Mucosa of descending colon (tissue), 3 donors: ENCODE data around the gene SGF29. TPM values are rescaled to one million over a fixed set of nuclear protein-coding genes. Genes with fewer than 3 reads are reported as not detected.
"Not testable (repeated sequence)": the region's sequence is repeated elsewhere in the genome, so short reads cannot be mapped to it uniquely, and the experiment has no call there.

Source experiments
- ATAC-seq: fragments of 200-7000 bp; cut with Tn5 transposase; one replicate; pipeline ENCODE4 v1.9.1; 2020; ENCODE audit warnings: mild to moderate bottlenecking, moderate library complexity
- DNase-seq, 3 donors: peaks; one replicate each; pipeline ENCODE4 v3.0.0-alpha.2; 2020
- H3K36me3 ChIP-seq: fragments of 200-600 bp; one replicate; pipeline ENCODE4 v1.8.0; 2021; ENCODE audit warnings: low read depth, mild to moderate bottlenecking
- H3K4me1 ChIP-seq: fragments of 200-600 bp; one replicate; pipeline ENCODE4 v1.8.0; 2021; ENCODE audit warnings: low read depth, mild to moderate bottlenecking
- H3K4me3 ChIP-seq: fragments of 200-600 bp; one replicate; pipeline ENCODE4 v1.8.0; 2021; ENCODE audit warnings: mild to moderate bottlenecking
- H3K9me3 ChIP-seq: fragments of 200-600 bp; one replicate; pipeline ENCODE4 v1.8.0; 2021; ENCODE audit warnings: mild to moderate bottlenecking
- CTCF ChIP-seq: fragments of 200-600 bp; IDR thresholded peaks from one replicate; pipeline ENCODE4 v1.8.0; 2022; ENCODE audit warnings: antibody characterized with exemption, mild to moderate bottlenecking
- intact Hi-C, 2 donors: fragments of 100-400 bp; cut with DNase I in 1 of 2; cut with micrococcal nuclease in 1 of 2; formaldehyde crosslinking; loops; one replicate each; pipeline versions ENCODE4 v1.11.0 to v1.11.1; 2022; cut with DNase I, micrococcal nuclease
- total RNA-seq, 3 donors: library from RNA; stranded (reverse); fragmentation: NEBNext Ultra II Directional in 2 of 3; extraction: Animal tissue kit (Norgen Biotek cat#: 25700) in 2 of 3; gene quantifications; one replicate each; pipeline versions ENCODE4 v1.2.1 to v1.2.4, GENCODE V29; 2021 to 2023
- donor health status: DM: no; HTN: no; CAD: no; lungs with moderate emphysema.
- donor health status: DM: no; HTN: no; CAD: no.
- donor health status: DM: no; HTN: yes; CAD: no.

The SGF29 gene
- total RNA-seq, 3 donors from 2014 or later = 21.6 to 45.9 (median 25.9) TPM

- not testable (repeated sequence) for DNase-seq
Observed at GRCh38 chr16:28601589-28601988, 47.9 kb downstream of the SGF29 start.

DNA sequence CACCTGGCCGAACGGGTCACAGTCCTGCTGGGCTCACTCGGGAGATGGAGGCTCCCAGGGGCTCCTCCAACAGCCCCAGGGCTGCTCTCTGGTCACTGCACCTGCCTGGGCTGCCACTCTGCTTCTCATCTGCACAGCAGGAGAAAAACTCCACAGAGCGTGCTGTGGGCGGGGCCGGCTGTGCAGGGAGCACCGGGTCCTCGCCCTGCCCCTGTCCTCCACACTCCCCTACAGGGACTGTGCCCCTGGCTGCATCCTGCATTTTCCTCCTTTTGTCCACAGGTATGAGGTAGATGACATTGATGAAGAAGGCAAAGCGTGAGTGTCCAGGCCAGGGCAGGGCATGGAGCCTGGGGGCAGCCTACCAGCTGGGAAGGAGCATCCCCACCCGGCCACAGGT lies 48.3 kb downstream of the SGF29 start:
- H3K4me1 ChIP-seq, DNase-seq, H3K4me3 ChIP-seq, H3K9me3 ChIP-seq, H3K36me3 ChIP-seq, intact Hi-C loops, ATAC-seq: not testable (repeated sequence)

More at GRCh38 chr16:28601589-28601988, 47.9 kb downstream of the SGF29 start:
- H3K9me3 ChIP-seq, intact Hi-C loops, H3K36me3 ChIP-seq, ATAC-seq, H3K4me1 ChIP-seq, H3K4me3 ChIP-seq: not testable (repeated sequence)

DNA sequence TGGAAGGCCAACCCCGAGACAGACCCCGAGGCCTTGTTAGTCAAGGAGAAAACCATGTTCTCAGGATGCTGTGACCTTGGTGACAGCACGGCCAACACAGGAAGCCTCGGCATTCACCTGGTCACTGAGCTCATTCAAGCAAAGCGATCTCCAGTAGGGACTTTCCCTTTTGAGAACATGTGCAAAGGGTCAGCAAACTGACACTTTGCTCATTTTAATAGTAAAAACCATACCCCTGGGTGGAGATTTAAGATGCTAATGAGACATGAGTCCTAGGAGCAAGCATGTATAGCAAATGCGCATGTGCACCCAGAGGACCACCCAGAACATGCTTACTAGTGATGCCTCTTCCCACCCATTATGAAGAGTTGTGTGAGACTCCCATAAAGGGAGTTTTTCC lies 48.8 kb downstream of the SGF29 start:
- DNase-seq = no peak
- intact Hi-C loops = no loop called here
- H3K4me3 ChIP-seq = no peak overlapping the region
- peaks cover 7% of the 10 kb centered on the region for H3K4me1 ChIP-seq
- no peak for ATAC-seq
- no peak for TF ChIP-seq CTCF
- H3K9me3 ChIP-seq = no peaks in the 10 kb centered on the region
- H3K36me3 ChIP-seq = no peaks in the 10 kb centered on the region

GRCh38 chr16:28603381-28604185 lies 49.9 kb downstream of the SGF29 start:
- no peak for TF ChIP-seq CTCF
- Histone ChIP-seq H3K36me3 (no peaks in the 10 kb centered on the region), H3K9me3 (no peaks in the 10 kb centered on the region), H3K4me1 (no peaks in the 10 kb centered on the region), H3K4me3 (no peak overlapping the region)
- ATAC-seq = no peak
- DNase-seq = no peak
- intact Hi-C loops = no loop called here

DNA sequence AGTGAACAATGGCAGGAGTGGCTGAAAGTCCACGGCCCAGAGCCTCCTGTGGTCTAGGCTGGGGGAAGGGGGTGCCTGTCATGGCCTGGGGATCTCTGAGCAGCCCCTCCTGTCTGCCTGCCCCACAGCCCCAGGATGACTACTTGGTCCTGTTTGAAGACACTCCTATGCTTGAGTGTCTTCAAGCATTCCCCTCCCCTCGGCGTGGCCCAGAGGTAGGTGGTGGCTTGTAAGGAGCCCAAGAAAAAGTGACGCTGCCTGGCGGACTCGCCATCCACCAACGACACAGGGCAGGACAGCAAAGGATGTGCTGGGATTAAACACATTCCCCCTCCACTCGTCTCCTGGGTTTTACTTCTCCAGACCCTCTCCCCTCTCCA lies 50.5 kb downstream of the SGF29 start:
- Histone ChIP-seq H3K9me3 (no peaks in the 10 kb centered on the region), H3K4me3 (no peak overlapping the region), H3K4me1 (peaks cover 1% of the 10 kb centered on the region), H3K36me3 (no peaks in the 10 kb centered on the region)
- intact Hi-C loops = no loop called here
- ATAC-seq (no peak), DNase-seq (no peak)
- TF ChIP-seq CTCF = no peak

- H3K4me1 ChIP-seq = peaks cover 14% of the 10 kb centered on the region
- intact Hi-C loops = no loop called here
- peak in 1 of 3 donors; percentile 60 for DNase-seq
- no peak overlapping the region for H3K4me3 ChIP-seq
- H3K36me3 ChIP-seq = no peaks in the 10 kb centered on the region
- no peak for ATAC-seq
- no peaks in the 10 kb centered on the region for H3K9me3 ChIP-seq
- no peak for TF ChIP-seq CTCF
Observed at GRCh38 chr16:28606291-28607115, 52.8 kb downstream of the SGF29 start.
